DOHH2 (cell line): ENCODE measurements around the gene ABLIM3.

Experiments used
- H3F3A ChIP-seq: fragments of 200-600 bp; sonication (generic), shearing (Covaris generic); 2 replicates; pipeline ENCODE4 v1.6.0; 2016; ENCODE audit warnings: antibody characterized with exemption, mild to moderate bottlenecking; ENCODE audit not compliant: control insufficient read depth, insufficient read depth
- H3K27ac ChIP-seq: fragments of 200-600 bp; sonication (generic); 2 replicates; pipeline ENCODE4 v1.5.1; 2014; ENCODE audit warnings: low read depth, mild to moderate bottlenecking, low read length, moderate library complexity
- H3K27me3 ChIP-seq: fragments of 200-600 bp; sonication (generic); 2 replicates; pipeline ENCODE4 v1.6.1; 2014; ENCODE audit warnings: mild to moderate bottlenecking, low read length, mixed read lengths; ENCODE audit not compliant: control insufficient read depth
- H3K36me3 ChIP-seq: fragments of 200-600 bp; sonication (generic); 2 replicates; pipeline ENCODE4 v1.6.1; 2014; ENCODE audit warnings: mild to moderate bottlenecking, low read length, moderate library complexity, mixed read lengths; ENCODE audit not compliant: control insufficient read depth
- H3K4me1 ChIP-seq: fragments of 200-600 bp; sonication (generic); 2 replicates; pipeline ENCODE4 v1.6.1; 2014; ENCODE audit warnings: mild to moderate bottlenecking, low read length, mixed read lengths; ENCODE audit not compliant: control insufficient read depth
- H3K4me2 ChIP-seq: fragments of 200-600 bp; sonication (generic); 2 replicates; pipeline ENCODE4 v1.6.0; 2014; ENCODE audit warnings: mild to moderate bottlenecking, low read length, moderate library complexity
- H3K4me3 ChIP-seq: fragments of 200-600 bp; sonication (generic); 2 replicates; pipeline ENCODE4 v1.5.1; 2014; ENCODE audit warnings: mild to moderate bottlenecking, low read length, mixed read lengths
- H3K79me2 ChIP-seq: fragments of 200-600 bp; sonication (generic); 2 replicates; pipeline ENCODE4 v1.6.1; 2014; ENCODE audit warnings: mild to moderate bottlenecking, low read length, mixed read lengths; ENCODE audit not compliant: control insufficient read depth
- H3K9me2 ChIP-seq: fragments of 200-600 bp; sonication (generic); replicated peaks from 2 replicates; pipeline ENCODE4 v1.6.1; 2014; ENCODE audit warnings: mild to moderate bottlenecking, low read length, mixed read lengths; ENCODE audit not compliant: control insufficient read depth
- H3K9me3 ChIP-seq: fragments of 200-600 bp; sonication (generic); 2 replicates; pipeline ENCODE4 v1.6.1; 2014; ENCODE audit warnings: antibody characterized with exemption, low read length, mixed read lengths; ENCODE audit not compliant: control insufficient read depth, insufficient read depth
- H4K20me1 ChIP-seq: fragments of 200-600 bp; sonication (generic); 2 replicates; pipeline ENCODE4 v1.6.0; 2014; ENCODE audit warnings: low read depth, mild to moderate bottlenecking, antibody characterized with exemption, low read length, moderate library complexity; ENCODE audit not compliant: control insufficient read depth, insufficient read depth
- CTCF ChIP-seq: fragments of 200-600 bp; sonication (generic); IDR thresholded peaks from one replicate; pipeline ENCODE4 v1.5.1; 2014; ENCODE audit warnings: antibody characterized with exemption, mild to moderate bottlenecking, low read depth, low read length; ENCODE audit not compliant: poor library complexity, severe bottlenecking
- EZH2phosphoT487 ChIP-seq: fragments of 200-600 bp; sonication (generic); IDR thresholded peaks from 2 replicates; pipeline ENCODE4 v1.6.1; 2017; ENCODE audit warnings: borderline replicate concordance, mild to moderate bottlenecking, antibody characterized with exemption, low read length, moderate library complexity, mixed read lengths

ABLIM3 gene

GRCh38 chr5:149132474-149132873 is 8.8 kb upstream of the ABLIM3 start:
- no peak overlapping the region for H3K27ac ChIP-seq
- no peaks in the 10 kb centered on the region for H4K20me1 ChIP-seq
- H3F3A ChIP-seq, result no peaks in the 10 kb centered on the region
- no peak overlapping the region for H3K4me3 ChIP-seq
- no peaks in the 10 kb centered on the region for H3K36me3 ChIP-seq
- H3K79me2 ChIP-seq, result no peaks in the 10 kb centered on the region
- no peaks in the 10 kb centered on the region for H3K4me1 ChIP-seq
- H3K9me2 ChIP-seq, result no peaks in the 10 kb centered on the region
- H3K9me3 ChIP-seq, result no peaks in the 10 kb centered on the region
- TF ChIP-seq CTCF, result no peak
- no peak for TF ChIP-seq EZH2phosphoT487
- H3K4me2 ChIP-seq, result no peak overlapping the region
- H3K27me3 ChIP-seq, result peaks cover 24% of the 10 kb centered on the region

DNA sequence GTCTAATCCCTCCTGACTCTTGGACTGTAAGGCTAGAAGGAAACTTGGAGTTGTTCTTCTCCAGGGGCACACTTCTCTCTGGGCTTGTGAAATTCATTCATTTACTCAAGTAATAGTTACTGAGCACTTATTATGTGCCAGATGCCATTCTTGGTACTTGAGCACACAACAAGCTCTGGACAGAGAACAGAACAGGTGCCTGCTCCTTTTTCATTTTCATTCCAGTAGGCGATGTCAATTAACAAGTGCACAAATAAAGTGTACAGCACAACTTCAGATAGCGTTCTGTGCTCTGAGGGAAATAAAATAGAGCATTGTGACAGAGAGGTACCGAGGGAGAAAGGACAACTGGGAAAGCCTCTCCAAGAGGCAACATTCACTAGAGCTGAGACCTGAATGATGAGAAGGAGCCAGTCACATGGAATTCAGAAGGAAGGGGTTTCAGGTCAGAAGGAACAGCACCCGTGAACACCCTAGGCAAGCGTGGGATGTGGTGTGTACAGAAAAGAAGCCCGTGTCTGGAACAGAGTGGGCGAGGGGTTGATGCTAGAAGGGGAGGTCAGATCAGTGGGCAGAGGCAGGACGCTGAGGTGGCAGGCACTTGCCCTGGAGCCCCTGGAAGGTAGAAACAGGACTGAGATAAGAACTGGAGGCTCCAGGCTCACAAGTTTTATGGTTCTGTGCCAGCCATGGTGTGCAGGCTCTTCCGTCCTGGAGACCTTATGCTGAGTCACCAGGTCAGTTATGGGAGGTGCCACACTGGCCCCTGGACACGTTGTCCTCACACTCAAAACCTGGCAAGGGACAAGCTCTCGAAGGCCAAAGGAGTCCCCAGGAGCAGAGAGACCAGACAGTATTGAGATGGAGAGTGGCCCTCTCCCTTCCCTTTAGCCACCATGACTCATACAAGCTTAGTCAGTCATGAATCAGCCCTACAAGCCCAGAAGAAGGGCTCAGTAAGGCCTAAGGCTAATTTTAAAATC is 7.2 kb upstream of the ABLIM3 start:
- no peak overlapping the region for H3K4me2 ChIP-seq
- no peaks in the 10 kb centered on the region for H3K79me2 ChIP-seq
- H3K27ac ChIP-seq, result no peak overlapping the region
- H3F3A ChIP-seq, result no peaks in the 10 kb centered on the region
- no peaks in the 10 kb centered on the region for H3K4me1 ChIP-seq
- peaks cover 24% of the 10 kb centered on the region for H3K27me3 ChIP-seq
- TF ChIP-seq CTCF (no peak), EZH2phosphoT487 (no peak)
- no peak overlapping the region for H3K4me3 ChIP-seq
- H3K36me3 ChIP-seq, result no peaks in the 10 kb centered on the region
- H3K9me3 ChIP-seq, result no peaks in the 10 kb centered on the region
- no peaks in the 10 kb centered on the region for H4K20me1 ChIP-seq
- no peaks in the 10 kb centered on the region for H3K9me2 ChIP-seq

DNA sequence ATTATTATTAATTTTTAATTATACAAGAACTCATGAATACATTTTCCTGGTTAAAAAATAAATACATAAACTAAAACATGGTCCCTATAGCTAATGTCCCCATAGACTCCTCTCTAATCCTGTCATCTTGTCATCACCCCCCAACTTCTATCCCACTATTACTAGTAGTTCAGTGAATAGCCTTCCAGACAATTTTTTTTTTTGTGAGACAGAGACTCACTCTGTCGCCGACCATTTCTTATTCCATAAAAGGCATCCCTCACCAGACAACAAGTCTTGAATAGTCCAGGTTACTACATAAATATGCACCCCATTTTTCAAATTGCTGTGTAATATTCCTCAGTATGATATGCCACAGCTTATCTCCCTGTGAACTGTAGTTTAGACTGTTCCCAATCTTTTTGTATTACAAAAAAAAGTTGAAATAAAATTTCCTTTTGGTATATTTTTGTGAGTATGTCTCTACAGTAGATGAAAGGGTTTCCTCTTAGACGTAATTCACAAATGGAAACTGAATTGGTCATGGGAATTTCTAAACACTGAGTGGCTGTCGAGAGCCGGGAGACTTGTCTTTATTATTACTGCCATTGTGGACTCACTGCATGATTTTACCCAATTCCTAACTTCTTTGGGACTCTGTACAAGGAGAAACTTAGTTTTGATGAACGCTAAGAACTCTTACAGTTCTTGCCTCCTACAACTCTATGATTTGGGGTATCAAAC is 6.4 kb upstream of the ABLIM3 start:
- no peaks in the 10 kb centered on the region for H3K9me2 ChIP-seq
- H3K36me3 ChIP-seq, result no peaks in the 10 kb centered on the region
- no peaks in the 10 kb centered on the region for H3K9me3 ChIP-seq
- H3K4me3 ChIP-seq, result no peak overlapping the region
- H3F3A ChIP-seq, result no peaks in the 10 kb centered on the region
- TF ChIP-seq EZH2phosphoT487 (no peak), CTCF (no peak)
- H3K4me2 ChIP-seq, result no peak overlapping the region
- no peaks in the 10 kb centered on the region for H4K20me1 ChIP-seq
- peaks cover 24% of the 10 kb centered on the region for H3K27me3 ChIP-seq
- no peaks in the 10 kb centered on the region for H3K79me2 ChIP-seq
- no peaks in the 10 kb centered on the region for H3K4me1 ChIP-seq
- H3K27ac ChIP-seq, result no peak overlapping the region
